HG02973 (cell line): ENCODE data around the gene ARFGEF3.

ENCODE experiments used
- ATAC-seq: cut with Tn5 transposase; IDR thresholded peaks from one replicate; pipeline ENCODE4 v1.9.1; 2021; ENCODE audit warnings: moderate library complexity; ENCODE audit not compliant: unreplicated experiment

ARFGEF3 gene

DNA sequence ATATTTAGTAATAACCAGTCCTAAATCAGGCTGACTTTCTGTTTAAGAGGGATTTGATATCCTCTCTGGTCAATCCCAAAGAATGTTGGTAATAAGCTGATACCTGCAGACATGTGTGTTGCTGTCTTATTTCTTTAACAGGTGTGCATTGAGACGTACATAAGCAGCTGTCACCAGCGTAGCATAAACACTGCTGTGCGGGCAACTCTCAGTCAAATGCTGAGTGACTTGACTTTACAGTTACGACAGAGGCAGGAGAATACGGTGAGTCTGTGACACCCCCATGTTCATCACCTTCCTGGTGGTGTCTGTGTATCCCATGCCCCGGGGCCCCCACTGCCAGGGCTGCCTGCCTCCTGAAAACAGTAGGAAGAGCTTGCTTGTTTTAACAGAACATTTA lies 76.6 kb downstream of the ARFGEF3 start:
- ATAC-seq = no peak

DNA sequence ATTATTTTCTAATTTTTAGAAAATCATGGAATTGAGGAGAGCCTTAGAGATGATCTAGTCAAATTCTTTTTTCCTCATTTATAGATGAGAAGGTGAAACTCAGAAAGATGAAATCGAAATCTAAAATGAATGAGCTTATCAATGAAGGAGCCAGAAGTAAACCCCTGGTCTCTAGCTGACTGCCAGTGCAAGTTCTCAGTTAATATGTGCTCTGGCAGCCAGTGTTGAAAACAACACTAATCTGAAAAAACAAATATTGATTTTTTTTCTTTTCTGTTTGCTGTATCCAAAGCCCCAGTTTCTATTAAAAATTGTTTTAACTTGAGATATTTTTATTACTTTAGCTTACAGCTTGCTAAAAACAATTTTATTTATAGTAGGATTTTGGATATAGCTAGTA lies 78.0 kb downstream of the ARFGEF3 start:
- no peak for ATAC-seq

- no peak for ATAC-seq
Observed at GRCh38 chr6:138240476-138241245, 78.9 kb downstream of the ARFGEF3 start.

- ATAC-seq = no peak
Observed at GRCh38 chr6:138241381-138241780, 79.6 kb downstream of the ARFGEF3 start.

- no peak for ATAC-seq
Observed at GRCh38 chr6:138241934-138242333, 80.2 kb downstream of the ARFGEF3 start.

GRCh38 chr6:138242987-138243592 lies 81.4 kb downstream of the ARFGEF3 start:
- ATAC-seq = no peak

- no peak for ATAC-seq
Observed at GRCh38 chr6:138245751-138246150, 84.0 kb downstream of the ARFGEF3 start.

GRCh38 chr6:138246650-138247440 lies 85.1 kb downstream of the ARFGEF3 start:
- no peak for ATAC-seq

DNA sequence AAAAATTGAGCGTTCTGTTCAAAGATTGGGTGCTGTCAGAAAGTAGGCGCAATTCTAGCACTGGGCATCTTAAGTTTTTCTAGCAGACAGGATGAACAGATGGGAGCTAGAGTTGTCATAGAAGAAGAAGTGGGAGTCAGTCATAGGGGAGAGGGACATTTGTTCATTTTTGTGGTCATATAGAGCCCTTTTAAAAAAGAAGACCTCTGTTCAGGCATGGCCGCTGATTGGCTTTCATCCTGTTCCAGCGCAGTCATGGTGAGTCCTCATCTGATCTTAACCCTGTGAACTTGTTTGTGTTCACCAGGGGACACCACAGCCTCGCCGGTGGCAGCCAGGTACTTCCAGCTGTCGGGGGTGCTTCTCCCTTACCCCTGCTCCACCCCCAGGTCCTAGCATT lies 86.3 kb downstream of the ARFGEF3 start:
- ATAC-seq = no peak

- no peak for ATAC-seq
Observed at GRCh38 chr6:138248878-138249277, 87.1 kb downstream of the ARFGEF3 start.

DNA sequence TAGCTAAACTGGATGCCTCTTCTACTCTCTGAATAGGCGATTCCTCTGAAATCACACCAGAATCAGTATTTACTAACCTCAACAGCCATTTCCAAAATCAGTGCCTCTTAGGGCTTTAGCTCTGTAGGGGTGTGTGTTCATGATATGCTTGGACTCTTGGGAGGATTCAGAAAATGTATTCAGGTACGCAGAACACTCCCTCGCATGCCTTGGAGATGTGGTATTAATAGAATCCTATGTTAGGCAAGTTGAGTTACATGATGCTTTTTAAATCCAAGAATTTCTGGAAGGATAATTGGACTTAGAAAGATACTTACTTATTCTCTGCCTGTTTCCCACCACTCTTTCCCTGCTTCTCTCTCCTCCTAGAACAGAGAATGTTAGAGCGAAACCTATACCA lies 88.3 kb downstream of the ARFGEF3 start:
- no peak for ATAC-seq

DNA sequence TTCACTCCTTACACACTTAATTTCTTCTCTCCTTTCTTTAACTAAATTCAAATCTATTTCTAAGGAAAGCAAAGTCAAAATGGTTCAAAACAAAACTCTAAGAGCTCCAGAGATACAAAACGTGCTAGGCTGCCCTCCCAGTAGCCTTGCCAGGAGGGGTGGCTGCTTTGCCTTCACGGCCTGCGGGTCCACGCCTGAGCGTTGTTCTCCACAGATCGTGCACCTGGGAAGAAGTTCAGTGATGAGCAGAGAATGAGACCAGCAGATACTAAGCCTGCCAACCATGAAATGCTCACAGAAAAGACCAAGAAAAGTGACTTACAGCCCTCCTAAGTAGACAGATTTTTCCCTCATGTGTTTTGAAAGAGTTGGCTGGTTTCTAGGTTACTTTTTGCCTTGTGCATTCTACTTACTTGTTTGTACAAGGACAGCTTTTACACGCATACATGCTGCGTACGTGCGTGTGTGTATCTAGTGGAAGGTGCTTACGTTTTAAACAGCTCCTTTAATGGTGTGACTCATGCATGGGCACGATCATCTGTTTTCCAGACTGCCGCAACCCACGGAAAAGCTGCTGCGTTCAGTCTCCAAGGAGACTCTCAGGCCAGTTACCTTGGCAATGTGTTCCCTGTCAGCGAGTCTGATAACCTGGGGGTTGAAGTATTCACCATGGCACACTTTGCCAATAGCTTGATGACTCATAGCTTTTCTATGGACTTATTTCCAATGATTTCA lies 88.9 kb downstream of the ARFGEF3 start:
- ATAC-seq = no peak

- ATAC-seq = no peak
Observed at GRCh38 chr6:138253731-138254130, 92.0 kb downstream of the ARFGEF3 start.

DNA sequence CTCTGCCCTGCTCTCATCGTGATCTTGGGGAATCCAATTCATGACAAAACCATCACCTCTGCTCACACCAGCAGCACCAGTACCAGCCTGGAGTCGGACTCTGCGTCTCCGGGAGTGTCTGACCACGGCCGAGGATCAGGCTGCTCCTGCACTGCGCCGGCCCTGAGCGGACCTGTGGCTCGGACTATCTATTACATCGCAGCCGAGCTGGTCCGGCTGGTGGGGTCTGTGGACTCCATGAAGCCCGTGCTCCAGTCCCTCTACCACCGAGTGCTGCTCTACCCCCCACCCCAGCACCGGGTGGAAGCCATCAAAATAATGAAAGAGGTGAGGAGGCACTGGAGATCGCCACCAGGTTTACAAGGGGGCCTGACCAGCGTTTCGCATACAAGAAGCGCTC lies 93.7 kb downstream of the ARFGEF3 start:
- ATAC-seq = no peak

- ATAC-seq = no peak
Observed at GRCh38 chr6:138257638-138258040, 95.9 kb downstream of the ARFGEF3 start.

DNA sequence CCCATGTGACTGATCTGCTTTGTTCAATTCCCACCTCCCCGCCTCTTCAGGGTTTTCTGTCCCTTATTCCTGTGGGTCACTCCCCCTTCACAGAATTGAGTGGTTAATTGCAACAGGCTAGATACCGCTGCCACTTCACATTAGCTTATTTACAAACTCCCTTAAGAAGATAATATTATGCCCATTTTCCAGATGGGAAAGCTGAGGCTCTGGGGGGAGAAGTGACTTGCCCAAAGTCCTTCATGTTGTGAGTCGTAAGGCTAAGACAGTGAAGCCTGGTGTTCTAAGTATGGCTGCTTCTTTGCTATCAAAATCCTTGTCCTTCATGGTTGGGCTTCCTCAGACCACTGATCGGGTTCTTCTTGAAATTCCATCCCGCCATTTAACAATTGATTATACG lies 96.5 kb downstream of the ARFGEF3 start:
- no peak for ATAC-seq

DNA sequence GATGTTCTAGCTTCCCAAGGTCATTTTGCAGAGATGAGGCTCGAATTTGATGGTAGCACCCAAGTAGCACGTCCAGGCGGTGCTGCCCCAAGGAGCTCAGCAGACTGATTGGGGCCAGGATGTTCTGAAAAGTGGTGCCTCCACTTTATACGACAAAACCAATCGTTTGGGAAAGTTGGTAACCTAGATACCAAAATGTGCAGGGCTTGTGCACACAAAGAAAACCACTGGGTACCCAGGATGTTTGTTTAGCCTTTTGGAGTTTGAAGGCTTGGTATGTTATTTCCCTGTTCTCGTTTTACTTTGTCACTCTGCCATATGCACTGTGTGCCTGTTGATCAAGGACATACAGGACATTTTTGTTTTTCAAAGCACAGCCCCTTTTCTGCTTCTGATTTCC lies 97.3 kb downstream of the ARFGEF3 start:
- ATAC-seq = no peak

DNA sequence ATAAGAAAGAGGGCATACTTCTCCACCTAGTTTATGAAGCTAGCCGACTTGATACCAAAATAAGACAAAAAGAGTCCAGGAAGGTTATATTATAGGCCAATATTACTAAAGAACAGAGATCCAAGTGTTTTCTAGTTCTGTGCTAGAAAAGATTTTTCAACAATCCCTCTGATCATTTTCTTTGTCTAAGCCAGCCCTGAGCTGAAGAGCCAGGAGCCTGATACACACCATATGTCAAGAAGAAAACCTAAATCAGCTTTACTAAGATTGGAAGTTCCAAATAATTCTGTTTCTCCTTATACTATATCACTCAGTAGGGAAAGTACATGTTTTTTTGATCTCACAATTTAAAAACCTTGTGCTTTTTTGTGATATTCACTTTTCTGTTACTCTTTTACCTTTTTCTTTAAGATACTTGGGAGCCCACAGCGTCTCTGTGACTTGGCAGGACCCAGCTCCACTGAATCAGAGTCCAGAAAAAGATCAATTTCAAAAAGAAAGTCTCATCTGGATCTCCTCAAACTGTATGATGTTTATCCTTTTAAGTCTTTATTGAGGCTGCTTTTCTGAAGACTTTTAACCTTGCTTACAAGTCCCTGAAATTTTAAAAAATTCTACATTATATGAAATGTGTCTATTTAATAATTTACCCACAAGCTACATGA lies 99.5 kb downstream of the ARFGEF3 start:
- no peak for ATAC-seq

GRCh38 chr6:138263963-138264362 lies 102.2 kb downstream of the ARFGEF3 start:
- ATAC-seq = no peak

DNA sequence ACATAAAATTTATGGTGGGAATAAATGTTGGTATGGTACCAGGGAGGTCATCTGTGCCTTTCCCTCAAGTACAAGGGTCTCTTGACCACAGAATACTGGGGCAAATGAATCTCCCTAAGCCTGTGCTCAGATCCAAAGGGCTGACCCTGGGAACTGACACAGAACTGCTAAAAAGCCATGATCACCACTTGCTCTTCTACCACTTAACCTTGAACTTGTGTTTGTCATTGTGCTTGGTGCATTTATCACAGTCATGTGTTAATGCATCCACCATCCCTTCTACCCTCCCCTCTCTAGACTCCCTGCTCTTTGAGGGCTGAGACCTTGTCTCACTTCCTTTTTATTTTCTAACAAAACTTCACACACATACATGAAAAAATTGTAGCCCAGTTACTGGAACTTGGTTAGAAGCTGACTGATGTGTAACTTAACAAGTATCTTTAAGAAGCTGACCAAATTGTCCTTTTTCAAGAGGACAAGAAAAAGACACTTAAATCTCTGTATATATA lies 102.7 kb downstream of the ARFGEF3 start:
- no peak for ATAC-seq

GRCh38 chr6:138266095-138266494 lies 104.4 kb downstream of the ARFGEF3 start:
- no peak for ATAC-seq
